IMR-90 (cell line): ENCODE measurements around the gene GSN.

Experiments used
- BHLHE40 ChIP-seq: fragments of 150-350 bp; IDR thresholded peaks from 2 replicates; pipeline ENCODE4 v1.6.1; 2016; ENCODE audit warnings: mild to moderate bottlenecking, low read depth, low read length
- CHD1 ChIP-seq: IDR thresholded peaks from 2 replicates; pipeline ENCODE4 v1.6.1; 2012; ENCODE audit warnings: low read depth, low read length, improper control_type of control experiment
- CTCF ChIP-seq: conservative IDR thresholded peaks from 2 replicates; pipeline ENCODE4 v1.5.1; 2012; ENCODE audit warnings: mild to moderate bottlenecking, low read depth, low read length, improper control_type of control experiment
- MAZ ChIP-seq: IDR thresholded peaks from 2 replicates; pipeline ENCODE4 v1.6.1; 2012; ENCODE audit warnings: low read depth, mild to moderate bottlenecking, low read length, improper control_type of control experiment, moderate library complexity, borderline replicate concordance
- POLR2A ChIP-seq: IDR thresholded peaks from 2 replicates; pipeline ENCODE4 v1.6.1; 2012; ENCODE audit warnings: mild to moderate bottlenecking, low read depth, low read length
- RAD21 ChIP-seq: IDR thresholded peaks from 2 replicates; pipeline ENCODE4 v1.6.1; 2012; ENCODE audit warnings: low read length, improper control_type of control experiment
- RCOR1 ChIP-seq: IDR thresholded peaks from 2 replicates; pipeline ENCODE4 v1.6.1; 2012; ENCODE audit warnings: mild to moderate bottlenecking, low read length, improper control_type of control experiment; ENCODE audit not compliant: insufficient replicate concordance

- no peak for TF ChIP-seq CTCF
- TF ChIP-seq RAD21, result no peak
- no peak; the same call in 1 of the 2 replicates for TF ChIP-seq BHLHE40
- TF ChIP-seq POLR2A, result no peak
- TF ChIP-seq CHD1, result no peak
- no peak for TF ChIP-seq RCOR1
- TF ChIP-seq MAZ, result no peak
Observed at GRCh38 chr9:121322037-121322736, 54.2 kb downstream of the GSN start.
